WTC11 (cell line): ENCODE data around the gene EMILIN3. TPM values are rescaled to one million over a fixed set of nuclear protein-coding genes. Genes with fewer than 3 reads are reported as not detected.

Source experiments
- ATAC-seq: fragments of 200-7000 bp; cut with Tn5 transposase; 2 replicates; pipeline ENCODE4 v1.10.0; 2021; ENCODE audit warnings: mild to moderate bottlenecking, moderate library complexity
- CTCF ChIA-PET: fragments of 300-600 bp; sonication (Branson Sonifier 250); formaldehyde crosslinking; loops from one replicate; lab custom pipeline; 2021; ENCODE audit warnings: antibody characterized with exemption; lab: Charles Lee
- POLR2A ChIA-PET: fragments of 350-600 bp; sonication (Branson Sonifier 250); formaldehyde crosslinking; loops from one replicate; lab custom pipeline; 2021; ENCODE audit warnings: antibody characterized with exemption; lab: Charles Lee
- DNase-seq: peaks from one replicate; pipeline ENCODE4 v3.0.0; 2021; ENCODE audit warnings: low spot score
- H3K27ac Mint-ChIP-seq: 2 replicates; pipeline ENCODE4 v1.8.0; 2021; ENCODE audit warnings: mixed read lengths
- H3K27me3 Mint-ChIP-seq: 2 replicates; pipeline ENCODE4 v1.8.0; 2021; ENCODE audit warnings: low read depth, mild to moderate bottlenecking, moderate library complexity, mixed read lengths
- H3K36me3 Mint-ChIP-seq: 2 replicates; pipeline ENCODE4 v1.8.0; 2021; ENCODE audit warnings: mixed read lengths
- H3K4me1 Mint-ChIP-seq: 2 replicates; pipeline ENCODE4 v1.8.0; 2022; ENCODE audit warnings: mixed read lengths
- H3K4me3 Mint-ChIP-seq: 2 replicates; pipeline ENCODE4 v1.8.0; 2021; ENCODE audit warnings: mild to moderate bottlenecking, moderate library complexity, mixed read lengths
- H3K9me3 Mint-ChIP-seq: 2 replicates; pipeline ENCODE4 v1.8.0; 2021; ENCODE audit warnings: mixed read lengths
- ATF3 ChIP-seq: sonication (generic); formaldehyde crosslinking; conservative IDR thresholded peaks from 2 replicates; pipeline ENCODE4 v1.8.1; 2022; ENCODE audit warnings: mild to moderate bottlenecking, missing genetic modification reagents
- CREB1 ChIP-seq: sonication (generic); formaldehyde crosslinking; IDR thresholded peaks from 2 replicates; pipeline ENCODE4 v1.8.0; 2023; ENCODE audit warnings: mild to moderate bottlenecking, missing genetic modification reagents
- CREM ChIP-seq: sonication (generic); formaldehyde crosslinking; IDR thresholded peaks from 2 replicates; pipeline ENCODE4 v1.8.1; 2022; ENCODE audit warnings: mild to moderate bottlenecking, missing genetic modification reagents, moderate library complexity
- E2F5 ChIP-seq: sonication (generic); formaldehyde crosslinking; IDR thresholded peaks from 2 replicates; pipeline ENCODE4 v1.8.1; 2022; ENCODE audit warnings: mild to moderate bottlenecking, moderate library complexity, missing genetic modification reagents
- HMGXB4 ChIP-seq: sonication (generic); formaldehyde crosslinking; IDR thresholded peaks from 2 replicates; pipeline ENCODE4 v1.8.1; 2023; ENCODE audit warnings: mild to moderate bottlenecking, moderate library complexity, missing genetic modification reagents
- JUN ChIP-seq: sonication (generic); formaldehyde crosslinking; IDR thresholded peaks from 2 replicates; pipeline ENCODE4 v1.8.0; 2023; ENCODE audit warnings: mild to moderate bottlenecking, missing genetic modification reagents
- MAX ChIP-seq: sonication (generic); formaldehyde crosslinking; IDR thresholded peaks from 2 replicates; pipeline ENCODE4 v1.8.0; 2022; ENCODE audit warnings: mild to moderate bottlenecking, missing genetic modification reagents
- MXD4 ChIP-seq: fragments of 250-450 bp; sonication (Bioruptor Pico); IDR thresholded peaks from 2 replicates; pipeline ENCODE4 v1.8.0; 2021; ENCODE audit warnings: mild to moderate bottlenecking, moderate library complexity, borderline replicate concordance
- MYBL2 ChIP-seq: sonication (generic); formaldehyde crosslinking; IDR thresholded peaks from 2 replicates; pipeline ENCODE4 v1.8.1; 2023; ENCODE audit warnings: mild to moderate bottlenecking, moderate library complexity, missing genetic modification reagents
- NFE2L1 ChIP-seq: sonication (generic); formaldehyde crosslinking; IDR thresholded peaks from 2 replicates; pipeline ENCODE4 v1.8.1; 2023; ENCODE audit warnings: missing genetic modification reagents
- PRRX2 ChIP-seq: fragments of 250-450 bp; sonication (Bioruptor Pico); IDR thresholded peaks from 2 replicates; pipeline ENCODE4 v1.8.0; 2021; ENCODE audit warnings: mild to moderate bottlenecking
- RELA ChIP-seq: sonication (generic); formaldehyde crosslinking; IDR thresholded peaks from 2 replicates; pipeline ENCODE4 v1.8.1; 2022; ENCODE audit warnings: missing genetic modification reagents, mild to moderate bottlenecking, borderline replicate concordance
- SP1 ChIP-seq: sonication (generic); formaldehyde crosslinking; conservative IDR thresholded peaks from 2 replicates; pipeline ENCODE4 v1.8.1; 2022; ENCODE audit warnings: missing genetic modification reagents
- STAT6 ChIP-seq: sonication (generic); formaldehyde crosslinking; conservative IDR thresholded peaks from 2 replicates; pipeline ENCODE4 v1.8.1; 2023; ENCODE audit warnings: mild to moderate bottlenecking, low read depth, missing genetic modification reagents, moderate library complexity
- TEAD1 ChIP-seq: sonication (generic); formaldehyde crosslinking; IDR thresholded peaks from 2 replicates; pipeline ENCODE4 v1.8.0; 2022; ENCODE audit warnings: mild to moderate bottlenecking, missing genetic modification reagents
- ZBTB21 ChIP-seq: sonication (generic); formaldehyde crosslinking; IDR thresholded peaks from 2 replicates; pipeline ENCODE4 v1.8.1; 2023; ENCODE audit warnings: mild to moderate bottlenecking, missing genetic modification reagents, borderline replicate concordance
- ZBTB43 ChIP-seq: sonication (generic); formaldehyde crosslinking; IDR thresholded peaks from 2 replicates; pipeline ENCODE4 v1.8.1; 2023; ENCODE audit warnings: mild to moderate bottlenecking, missing genetic modification reagents
- ZNF121 ChIP-seq: sonication (generic); formaldehyde crosslinking; IDR thresholded peaks from 2 replicates; pipeline ENCODE4 v1.8.0; 2023; ENCODE audit warnings: missing genetic modification reagents
- ZNF416 ChIP-seq: fragments of 250-450 bp; sonication (Bioruptor Pico); IDR thresholded peaks from 2 replicates; pipeline ENCODE4 v1.9.0; 2021; ENCODE audit warnings: mild to moderate bottlenecking, inconsistent platforms
- ZNF671 ChIP-seq: fragments of 250-450 bp; sonication (Bioruptor Pico); IDR thresholded peaks from 2 replicates; pipeline ENCODE4 v1.8.0; 2021; ENCODE audit warnings: mild to moderate bottlenecking
- total RNA-seq: library from RNA; stranded (reverse); gene quantifications from 3 replicates; pipeline ENCODE4 v1.2.3, GENCODE V29; 2021

Gene EMILIN3
- total RNA-seq, 1 experiment from 2014 or later: 5.5 TPM

- Mint-ChIP-seq H3K4me1 (peaks cover 12% of the 10 kb centered on the region), H3K36me3 (peaks cover under 1% of the 10 kb centered on the region; the same call in 1 of the 2 replicates), H3K27ac (no peak overlapping the region), H3K4me3 (peak overlapping the region; percentile 58), H3K27me3 (peaks cover 50% of the 10 kb centered on the region), H3K9me3 (peaks cover 2% of the 10 kb centered on the region)
- CTCF ChIA-PET: interaction anchor here (1.0 to 3.1 kb wide), 6 partner anchors 14 to 193 kb away, joined by 4 to 13 read pairs (median 5); partner anchors contain the start of gene LPIN3
- no peak for TF ChIP-seq STAT6
- TF ChIP-seq SP1 (CRISPR knock-in tag): no peak
- 0 out of 2 replicates have a peak, but pooled peaks have one; percentile 22 for TF ChIP-seq CREM
- no peak for TF ChIP-seq PRRX2
- TF ChIP-seq HMGXB4 (CRISPR knock-in tag): 0 out of 2 replicates have a peak, but pooled peaks have one; percentile 15
- TF ChIP-seq E2F5: no peak
- TF ChIP-seq ZNF121 (CRISPR knock-in tag): no peak
- TF ChIP-seq CREB1 (CRISPR knock-in tag): no peak
- no peak for TF ChIP-seq ZBTB21 (CRISPR knock-in tag)
- POLR2A ChIA-PET: no interaction called here
- DNase-seq (peak; percentile 44), ATAC-seq (peak; percentile 58)
Measured at GRCh38 chr20:41365777-41366545, 657 bp downstream of the EMILIN3 start.

- H3K4me3 Mint-ChIP-seq: peak overlapping the region; percentile 58
- no peak for DNase-seq
- H3K9me3 Mint-ChIP-seq: no peaks in the 10 kb centered on the region; the same call in 1 of the 2 replicates
- TF ChIP-seq ZNF671 (CRISPR knock-in tag) (no peak), MYBL2 (no peak), TEAD1 (CRISPR knock-in tag) (no peak), MAX (CRISPR knock-in tag) (no peak), MXD4 (CRISPR knock-in tag) (no peak), ZBTB43 (CRISPR knock-in tag) (no peak), RELA (CRISPR knock-in tag) (no peak), NFE2L1 (CRISPR knock-in tag) (no peak), ZBTB21 (CRISPR knock-in tag) (no peak), ZNF416 (no peak), JUN (no peak), ATF3 (CRISPR knock-in tag) (no peak)
- no peak for ATAC-seq
- POLR2A ChIA-PET: no interaction called here
- H3K27me3 Mint-ChIP-seq: peaks cover 50% of the 10 kb centered on the region
- H3K4me1 Mint-ChIP-seq: peaks cover 12% of the 10 kb centered on the region
- no peak overlapping the region for H3K27ac Mint-ChIP-seq
- CTCF ChIA-PET: interaction anchor here (1.0 to 3.1 kb wide), 4 partner anchors 16 to 192 kb away, joined by 4 to 13 read pairs (median 5); partner anchors contain the start of gene LPIN3
- no peaks in the 10 kb centered on the region for H3K36me3 Mint-ChIP-seq
Measured at GRCh38 chr20:41364967-41365765, 1.5 kb downstream of the EMILIN3 start.
